ENCODE data around the gene GPS2. TPM values are rescaled to one million over a fixed set of nuclear protein-coding genes. Genes with fewer than 3 reads are reported as not detected.

Gene GPS2
- total and polyA plus RNA-seq, 10 of the 15 experiments (the other 5 are each of a cell fraction or from before 2014, with no cell fraction given), result 10.2 to 96.4 (median 42.5) TPM

DNA sequence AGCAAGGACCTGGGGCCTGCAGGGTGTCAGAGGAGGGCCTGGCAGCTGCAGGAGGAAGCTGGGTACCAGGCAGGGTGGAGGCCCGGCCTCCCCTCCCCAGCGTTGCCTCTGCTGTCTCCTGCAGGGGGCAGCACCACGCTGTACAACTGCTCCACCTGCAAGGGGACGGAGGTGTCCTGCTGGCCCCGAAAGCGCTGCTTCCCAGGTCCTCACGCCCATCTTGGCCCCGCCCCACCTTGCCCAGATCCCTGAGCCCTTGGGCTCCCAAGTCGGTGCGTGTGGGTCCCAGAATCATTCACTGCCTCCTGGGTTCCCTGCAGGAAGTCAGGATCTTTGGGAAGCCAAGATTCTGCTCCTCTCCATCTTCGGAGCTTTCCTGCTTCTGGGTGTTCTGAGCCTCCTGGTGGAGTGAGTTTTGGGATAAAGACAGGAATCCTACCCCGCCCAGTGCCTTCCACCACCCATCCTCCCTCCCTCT lies 41.0 kb upstream of the GPS2 start:
- ChIA-PET SMC1A (ENCODE audit: uncharacterized antibody, unreplicated experiment) (interaction anchor here (0.6 to 2.4 kb wide), 15 partner anchors 20 to 331 kb away, joined by 3 to 10 read pairs (median 4); partner anchors contain the start of genes ACAP1, SLC2A4, TMEM256 and TP53), RAD21 (ENCODE audit: unreplicated experiment) (interaction anchor here (0.6 to 3.6 kb wide), 15 partner anchors 19 to 361 kb away, joined by 3 to 31 read pairs (median 4); partner anchors contain the start of genes ACAP1, DNAH2, MPDU1 and TMEM102)
- TF ChIP-seq RELB (IDR thresholded peaks at IDR 0.05; ENCODE audit: low read depth) (no peak), YY1 (IDR thresholded peaks at IDR 0.05; ENCODE audit: low read depth, low read length) (peak; percentile 67), RCOR1 (conservative IDR thresholded peaks at IDR 0.05; ENCODE audit: low read depth, low read length) (no peak), PAX8 (IDR thresholded peaks at IDR 0.05) (no peak), SREBF1 (IDR thresholded peaks at IDR 0.05; ENCODE audit: low read length) (no peak), TCF3 (IDR thresholded peaks at IDR 0.05; ENCODE audit: borderline replicate concordance, insufficient read depth, low read depth, low read length) (0 out of 2 replicates have a peak, but pooled peaks have one; percentile 47), HDGF (IDR thresholded peaks at IDR 0.05) (no peak), MEF2A (IDR thresholded peaks at IDR 0.05; ENCODE audit: insufficient read depth, low read depth, low read length) (0 out of 2 replicates have a peak, but pooled peaks have one; percentile 5), SRF (IDR thresholded peaks at IDR 0.05; ENCODE audit: low read depth in 2 of 2, low read length in 2 of 2) (no peak), BACH1 (IDR thresholded peaks at IDR 0.05; ENCODE audit: borderline replicate concordance) (0 out of 2 replicates have a peak, but pooled peaks have one; percentile 28), SMC3 (IDR thresholded peaks at IDR 0.05; ENCODE audit: borderline replicate concordance, low read length) (peak; percentile 85), IRF4 (IDR thresholded peaks at IDR 0.05; ENCODE audit: low read depth, low read length) (peak; percentile 56; the same call in 1 of the 2 replicates), RB1 (IDR thresholded peaks at IDR 0.05; ENCODE audit: borderline replicate concordance) (peak; percentile 54; the same call in 1 of the 2 replicates), BCLAF1 (IDR thresholded peaks at IDR 0.05) (no peak), HSF1 (IDR thresholded peaks at IDR 0.05; ENCODE audit: low read depth, low read length) (no peak), PAX5 (IDR thresholded peaks at IDR 0.05; ENCODE audit: borderline replicate concordance, low read depth, low read length) (0 out of 2 replicates have a peak, but pooled peaks have one; percentile 27), RAD21 (IDR thresholded peaks at IDR 0.05; ENCODE audit: insufficient read depth, low read depth, low read length) (peak; percentile 82), ZSCAN29 (IDR thresholded peaks at IDR 0.05) (no peak), RELA (IDR thresholded peaks at IDR 0.05; ENCODE audit: borderline replicate concordance, partially characterized antibody) (peak; percentile 39)

More for the DNA sequence above, 41.0 kb upstream of the GPS2 start:
- FAIRE-seq (peak; percentile 98), ATAC-seq (peak; percentile 69), DNase-seq (ENCODE audit: low read depth, low spot score) (no peak)
- 4% methylated on average over 12 of the region's 12 CpGs for WGBS (ENCODE audit: insufficient coverage, insufficient replicate concordance, low lambda C conversion rate, missing lambda C conversion rate)
- no TSS peak for BruUV-seq (replicated peaks)
- no peak overlapping the region for H3K4me2 ChIP-seq (ENCODE audit: control insufficient read depth, insufficient read depth)
- peaks cover 7% of the 10 kb centered on the region for H3K79me2 ChIP-seq (ENCODE audit: control insufficient read depth, insufficient read depth, low read length)
- H3K4me1 ChIP-seq (ENCODE audit: control insufficient read depth, insufficient read depth, low read length), result peaks cover 18% of the 10 kb centered on the region
- POLR2A ChIA-PET, result interaction anchor here (0.6 to 1.5 kb wide), 5 partner anchors 80 to 331 kb away, joined by 3 to 9 read pairs (median 3); partner anchors contain the start of genes TMEM102, TP53 and WRAP53
- no peaks in the 10 kb centered on the region for H3K9me3 ChIP-seq (replicated peaks; ENCODE audit: control insufficient read depth, insufficient read depth, low read length)
- intact Hi-C loops (cut with micrococcal nuclease; ENCODE audit: unreplicated experiment) (loop anchor here (2.0 kb wide), 1 partner anchor 205 kb away; the partner anchor contains the start of gene SENP3), in situ Hi-C loops (cut with MboI) (no loop called here)
- no peaks in the 10 kb centered on the region for H3K27me3 ChIP-seq (replicated peaks in 1 of 2; ENCODE audit: control insufficient read depth in 2 of 2, insufficient read depth in 2 of 2, low read length in 1 of 2)
- CTCF ChIA-PET, result interaction anchor here (0.6 to 4.0 kb wide), 54 partner anchors 11 to 651 kb away, joined by 3 to 58 read pairs (median 4); partner anchors contain the start of genes ACAP1, CD68, KDM6B and MPDU1
- H2AFZ ChIP-seq (ENCODE audit: control insufficient read depth, low read depth, low read length), result peak overlapping the region; percentile 30; the same call in 1 of the 2 replicates
- no peak overlapping the region for H3K4me3 ChIP-seq
- H3K9ac ChIP-seq (ENCODE audit: control insufficient read depth, insufficient read depth, low read length), result no peak overlapping the region
- no peak overlapping the region for H3K27ac ChIP-seq (ENCODE audit: control insufficient read depth, insufficient read depth)
- no peaks in the 10 kb centered on the region for H4K20me1 ChIP-seq (ENCODE audit: control insufficient read depth, insufficient read depth)
- H3K36me3 ChIP-seq (ENCODE audit: control insufficient read depth in 2 of 2, insufficient read depth in 2 of 2, low read length in 1 of 2), result no peaks in the 10 kb centered on the region

Data from GM12878 (cell line).